ENCODE measurements around the gene XCL2.

GRCh38 chr1:168555508-168556046 is 11.8 kb upstream of the XCL2 start:
- TF ChIP-seq CTCF (conservative IDR thresholded peaks at IDR 0.05; ENCODE audit: low read length) (no peak), EZH2phosphoT487 (IDR thresholded peaks at IDR 0.05; ENCODE audit: borderline replicate concordance, low read depth, low read length) (no peak)

All from OCI-LY7 (cell line).